NCI-H446 treated with DMSO at 0.1 percent for 48 hours (cell line): Measurements from ENCODE around the gene KRT14.
"Not testable (repeated sequence)": the region's sequence is repeated elsewhere in the genome, so short reads cannot be mapped to it uniquely, and the experiment has no call there.

Source experiments
- DNase-seq: peaks from one replicate; lab custom pipeline; 2025; lab: John Stamatoyannopoulos, UW

The KRT14 gene

GRCh38 chr17:41606930-41607329 is 20.2 kb upstream of the KRT14 start:
- DNase-seq, result not testable (repeated sequence)

GRCh38 chr17:41602524-41602923 is 15.8 kb upstream of the KRT14 start:
- DNase-seq, result no peak

- no peak for DNase-seq
These were observed 13.6 kb upstream of the KRT14 start for GRCh38 chr17:41600318-41600717.

GRCh38 chr17:41599680-41600079 is 13.0 kb upstream of the KRT14 start:
- no peak for DNase-seq

- no peak for DNase-seq
These were observed 8.9 kb upstream of the KRT14 start for GRCh38 chr17:41595585-41595984.

- DNase-seq, result no peak
These were observed 7.7 kb upstream of the KRT14 start for GRCh38 chr17:41594363-41594915.

GRCh38 chr17:41593306-41593981 is 6.7 kb upstream of the KRT14 start:
- DNase-seq, result no peak

- no peak for DNase-seq
These were observed 6.1 kb upstream of the KRT14 start for GRCh38 chr17:41592601-41593305.

GRCh38 chr17:41589301-41589700 is 2.6 kb upstream of the KRT14 start:
- DNase-seq, result no peak

GRCh38 chr17:41588126-41588810 is 1.6 kb upstream of the KRT14 start:
- no peak for DNase-seq

GRCh38 chr17:41585301-41586056 is 1.2 kb downstream of the KRT14 start:
- no peak for DNase-seq

GRCh38 chr17:41584331-41584927 is 2.3 kb downstream of the KRT14 start:
- DNase-seq, result not testable (repeated sequence)

GRCh38 chr17:41583137-41584127 is 3.3 kb downstream of the KRT14 start:
- DNase-seq, result no peak

GRCh38 chr17:41582061-41582968 is 4.4 kb downstream of the KRT14 start:
- not testable (repeated sequence) for DNase-seq

- DNase-seq, result no peak
These were observed 5.2 kb downstream of the KRT14 start for GRCh38 chr17:41581366-41582060.

- no peak for DNase-seq
These were observed 5.9 kb downstream of the KRT14 start for GRCh38 chr17:41580687-41581365.

GRCh38 chr17:41580244-41580575 is 6.5 kb downstream of the KRT14 start:
- DNase-seq, result no peak
